Stomach smooth muscle (tissue), 2 donors: ENCODE data around the gene SHLD2.
"Not testable (repeated sequence)": the region's sequence is repeated elsewhere in the genome, so short reads cannot be mapped to it uniquely, and the experiment has no call there.

ENCODE experiments used
- H3K27ac ChIP-seq: one replicate; pipeline ENCODE4 v1.7.0; 2013; ENCODE audit warnings: mild to moderate bottlenecking, low read length, inconsistent platforms
- H3K27me3 ChIP-seq, 2 donors: one replicate each; pipeline ENCODE4 v1.7.0; 2013; ENCODE audit warnings: low read length in 2 of 2; ENCODE audit not compliant: insufficient read depth in 2 of 2, control insufficient read depth in 1 of 2
- H3K36me3 ChIP-seq, 2 donors: one replicate each; pipeline ENCODE4 v1.7.0; 2013; ENCODE audit warnings: low read length in 2 of 2; ENCODE audit not compliant: control insufficient read depth in 2 of 2, insufficient read depth in 2 of 2
- H3K4me1 ChIP-seq: one replicate; pipeline ENCODE4 v1.7.0; 2013; ENCODE audit warnings: low read length; ENCODE audit not compliant: control insufficient read depth, insufficient read depth
- H3K4me3 ChIP-seq, 2 donors: one replicate each; pipeline ENCODE4 v1.7.0; 2013; ENCODE audit warnings: low read length in 2 of 2
- H3K9ac ChIP-seq, 2 donors: one replicate each; pipeline ENCODE4 v1.7.0; 2013; ENCODE audit warnings: low read length in 2 of 2, mild to moderate bottlenecking in 1 of 2
- H3K9me3 ChIP-seq, 2 donors: one replicate each; pipeline ENCODE4 v1.7.0; 2013; ENCODE audit warnings: low read length in 2 of 2; ENCODE audit not compliant: control insufficient read depth in 2 of 2
- donor health status: healthy.
- donor health status: Pancreatic carcinoma.

Gene SHLD2

GRCh38 chr10:87118122-87118521 is 23.1 kb downstream of the SHLD2 start:
- H3K9me3 ChIP-seq, H3K9ac ChIP-seq, H3K27ac ChIP-seq, H3K36me3 ChIP-seq, H3K27me3 ChIP-seq, H3K4me3 ChIP-seq, H3K4me1 ChIP-seq: not testable (repeated sequence)

- not testable (repeated sequence) for H3K36me3 ChIP-seq, H3K4me3 ChIP-seq, H3K4me1 ChIP-seq, H3K9me3 ChIP-seq, H3K27ac ChIP-seq, H3K9ac ChIP-seq, H3K27me3 ChIP-seq
These were observed 24.0 kb downstream of the SHLD2 start for GRCh38 chr10:87119029-87119428.

- H3K4me1 ChIP-seq, H3K9ac ChIP-seq, H3K36me3 ChIP-seq, H3K27me3 ChIP-seq, H3K4me3 ChIP-seq, H3K9me3 ChIP-seq, H3K27ac ChIP-seq: not testable (repeated sequence)
These were observed 28.3 kb downstream of the SHLD2 start for GRCh38 chr10:87123351-87123750.

GRCh38 chr10:87127048-87127447 is 32.0 kb downstream of the SHLD2 start:
- H3K9ac ChIP-seq, H3K36me3 ChIP-seq, H3K27ac ChIP-seq, H3K27me3 ChIP-seq, H3K4me1 ChIP-seq, H3K9me3 ChIP-seq, H3K4me3 ChIP-seq: not testable (repeated sequence)

GRCh38 chr10:87127607-87128156 is 32.7 kb downstream of the SHLD2 start:
- H3K4me3 ChIP-seq, H3K36me3 ChIP-seq, H3K27ac ChIP-seq, H3K4me1 ChIP-seq, H3K9ac ChIP-seq, H3K27me3 ChIP-seq, H3K9me3 ChIP-seq: not testable (repeated sequence)

GRCh38 chr10:87132176-87132575 is 37.2 kb downstream of the SHLD2 start:
- H3K4me3 ChIP-seq, H3K36me3 ChIP-seq, H3K9ac ChIP-seq, H3K27ac ChIP-seq, H3K4me1 ChIP-seq, H3K27me3 ChIP-seq, H3K9me3 ChIP-seq: not testable (repeated sequence)

- H3K9me3 ChIP-seq, H3K27me3 ChIP-seq, H3K9ac ChIP-seq, H3K27ac ChIP-seq, H3K4me1 ChIP-seq, H3K4me3 ChIP-seq, H3K36me3 ChIP-seq: not testable (repeated sequence)
These were observed 38.9 kb downstream of the SHLD2 start for GRCh38 chr10:87133936-87134335.

GRCh38 chr10:87134440-87134839 is 39.4 kb downstream of the SHLD2 start:
- not testable (repeated sequence) for H3K27ac ChIP-seq, H3K4me1 ChIP-seq, H3K27me3 ChIP-seq, H3K36me3 ChIP-seq, H3K9me3 ChIP-seq, H3K9ac ChIP-seq, H3K4me3 ChIP-seq

- not testable (repeated sequence) for H3K9me3 ChIP-seq, H3K27me3 ChIP-seq, H3K27ac ChIP-seq, H3K36me3 ChIP-seq, H3K4me3 ChIP-seq, H3K4me1 ChIP-seq, H3K9ac ChIP-seq
These were observed 42.5 kb downstream of the SHLD2 start for GRCh38 chr10:87137478-87137877.

GRCh38 chr10:87142230-87143108 is 47.5 kb downstream of the SHLD2 start:
- not testable (repeated sequence) for H3K4me1 ChIP-seq, H3K4me3 ChIP-seq, H3K9ac ChIP-seq, H3K36me3 ChIP-seq, H3K27ac ChIP-seq, H3K9me3 ChIP-seq, H3K27me3 ChIP-seq

- not testable (repeated sequence) for H3K27me3 ChIP-seq, H3K36me3 ChIP-seq, H3K4me1 ChIP-seq, H3K27ac ChIP-seq, H3K9ac ChIP-seq, H3K9me3 ChIP-seq, H3K4me3 ChIP-seq
These were observed 48.1 kb downstream of the SHLD2 start for GRCh38 chr10:87143109-87143418.
